GM21825 (cell line): Measurements from ENCODE around the gene TRMT6.
A peak's percentile ranks its signal among the peaks of the same experiment; 100 is the strongest.

ENCODE experiments used
- ATAC-seq: cut with Tn5 transposase; IDR thresholded peaks from one replicate; pipeline ENCODE4 v1.9.1; 2021; ENCODE audit warnings: mild to moderate bottlenecking, moderate library complexity; ENCODE audit not compliant: unreplicated experiment

The TRMT6 gene

GRCh38 chr20:5967469-5967868 lies 17.1 kb upstream of the TRMT6 start:
- ATAC-seq, result no peak

DNA sequence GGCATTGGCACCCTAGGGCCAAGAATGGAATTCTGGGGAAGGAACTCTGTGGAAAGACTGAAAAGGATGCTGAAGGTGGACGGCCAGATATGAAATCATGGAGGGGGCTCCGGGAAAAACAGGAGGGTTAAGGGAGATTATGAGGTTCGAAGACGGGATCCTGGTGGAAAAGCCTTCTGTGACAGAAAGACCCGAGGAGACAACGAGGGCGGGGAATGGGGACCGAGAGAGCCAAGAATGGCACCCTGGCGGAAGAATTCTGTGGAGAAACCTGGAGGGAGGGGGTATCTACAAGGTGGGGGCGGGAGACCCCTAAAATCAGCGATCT lies 426 bp downstream of the TRMT6 start:
- no peak for ATAC-seq

DNA sequence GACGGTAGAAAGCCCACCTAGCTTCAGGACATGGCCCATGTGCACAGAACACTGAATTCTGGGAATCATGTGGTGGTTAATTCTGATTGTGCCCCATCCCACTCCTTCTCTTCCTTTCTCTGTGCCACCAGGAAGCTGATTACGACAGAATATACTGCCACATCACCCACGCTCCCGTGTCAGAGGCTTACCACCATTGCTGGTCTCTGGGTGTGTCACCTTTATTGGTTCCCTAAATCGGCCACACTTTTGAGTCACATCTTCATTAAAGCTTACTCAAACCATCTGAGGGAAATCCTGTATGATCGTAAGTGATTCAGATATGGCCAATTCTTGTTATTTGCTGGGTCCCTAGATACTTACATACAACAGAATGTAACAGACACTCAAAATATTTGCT lies 3.1 kb downstream of the TRMT6 start:
- ATAC-seq, result no peak

DNA sequence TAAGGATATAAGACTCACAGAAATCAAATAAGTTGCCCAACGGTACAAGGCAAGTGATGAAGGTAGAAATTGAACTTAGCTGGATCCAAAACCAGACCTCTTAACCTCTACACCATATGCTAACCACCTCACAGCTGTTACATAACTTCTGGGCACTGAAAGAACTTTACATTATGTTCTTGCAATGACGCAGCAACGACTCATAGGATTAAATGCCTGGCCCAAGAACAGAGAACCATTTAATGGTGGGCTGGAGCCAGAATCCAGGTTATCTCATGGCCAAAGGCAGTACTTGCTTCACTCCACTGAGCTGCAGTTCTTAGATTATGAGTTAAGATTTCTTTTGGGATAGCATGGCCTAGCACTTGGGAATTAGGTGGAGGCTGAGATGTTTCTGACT lies 4.4 kb downstream of the TRMT6 start:
- no peak for ATAC-seq

GRCh38 chr20:5938456-5939029 lies 11.8 kb downstream of the TRMT6 start:
- no peak for ATAC-seq

- ATAC-seq, result no peak
Observed at GRCh38 chr20:5936238-5936637, 14.1 kb downstream of the TRMT6 start.

DNA sequence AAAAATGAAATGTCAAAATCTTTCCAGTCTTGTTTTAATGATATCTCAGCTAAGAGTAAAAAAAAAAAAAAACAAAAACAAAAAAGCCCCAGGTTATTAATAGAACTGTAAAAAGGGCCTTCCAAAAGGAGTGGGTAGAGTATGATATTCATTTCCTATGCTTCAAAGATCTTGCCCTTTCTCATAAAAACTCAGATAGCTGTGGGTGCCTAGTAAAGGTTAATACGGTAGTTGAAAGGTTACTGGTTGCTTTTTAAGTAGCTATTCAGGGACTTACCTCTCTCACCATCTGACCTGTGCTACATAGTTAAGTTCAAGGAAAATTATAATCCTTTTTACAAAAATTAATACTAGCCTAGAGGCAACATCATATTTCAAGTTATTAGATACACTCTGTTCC lies 14.9 kb downstream of the TRMT6 start:
- no peak for ATAC-seq

DNA sequence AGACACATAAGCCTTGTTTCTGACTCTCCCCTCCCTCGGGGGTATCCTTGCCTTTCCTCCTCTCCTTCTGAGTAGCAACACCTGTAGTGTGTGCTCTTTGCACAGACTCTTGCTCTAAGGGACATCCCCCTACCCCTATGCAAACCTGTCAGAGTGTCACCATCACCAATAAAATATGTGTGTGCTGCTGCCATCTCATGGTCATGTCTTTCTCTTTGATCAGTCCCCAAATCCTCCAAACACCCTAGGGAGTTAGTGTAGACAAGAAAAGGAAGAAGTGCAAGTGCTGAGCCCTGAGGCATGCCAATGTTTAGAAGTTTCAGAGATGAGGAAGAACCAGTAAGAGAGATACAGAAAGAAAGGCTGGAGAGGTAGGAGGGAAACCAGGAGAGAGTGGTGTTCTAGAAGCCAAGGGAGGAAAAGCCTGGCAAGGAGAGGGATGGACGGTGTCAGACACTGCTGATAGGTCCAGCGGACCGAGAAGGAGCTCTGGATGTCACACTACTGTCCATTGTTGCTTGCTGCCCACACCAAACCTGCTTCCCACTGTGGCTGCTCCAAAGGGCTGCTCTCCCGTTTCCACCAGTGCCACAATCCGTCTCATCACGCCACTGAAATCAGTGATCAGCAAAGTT lies 16.4 kb downstream of the TRMT6 start:
- ATAC-seq, result peak; percentile 81

- ATAC-seq, result no peak
Observed at GRCh38 chr20:5932796-5933195, 17.5 kb downstream of the TRMT6 start.

GRCh38 chr20:5931411-5931810 lies 18.9 kb downstream of the TRMT6 start:
- no peak for ATAC-seq

DNA sequence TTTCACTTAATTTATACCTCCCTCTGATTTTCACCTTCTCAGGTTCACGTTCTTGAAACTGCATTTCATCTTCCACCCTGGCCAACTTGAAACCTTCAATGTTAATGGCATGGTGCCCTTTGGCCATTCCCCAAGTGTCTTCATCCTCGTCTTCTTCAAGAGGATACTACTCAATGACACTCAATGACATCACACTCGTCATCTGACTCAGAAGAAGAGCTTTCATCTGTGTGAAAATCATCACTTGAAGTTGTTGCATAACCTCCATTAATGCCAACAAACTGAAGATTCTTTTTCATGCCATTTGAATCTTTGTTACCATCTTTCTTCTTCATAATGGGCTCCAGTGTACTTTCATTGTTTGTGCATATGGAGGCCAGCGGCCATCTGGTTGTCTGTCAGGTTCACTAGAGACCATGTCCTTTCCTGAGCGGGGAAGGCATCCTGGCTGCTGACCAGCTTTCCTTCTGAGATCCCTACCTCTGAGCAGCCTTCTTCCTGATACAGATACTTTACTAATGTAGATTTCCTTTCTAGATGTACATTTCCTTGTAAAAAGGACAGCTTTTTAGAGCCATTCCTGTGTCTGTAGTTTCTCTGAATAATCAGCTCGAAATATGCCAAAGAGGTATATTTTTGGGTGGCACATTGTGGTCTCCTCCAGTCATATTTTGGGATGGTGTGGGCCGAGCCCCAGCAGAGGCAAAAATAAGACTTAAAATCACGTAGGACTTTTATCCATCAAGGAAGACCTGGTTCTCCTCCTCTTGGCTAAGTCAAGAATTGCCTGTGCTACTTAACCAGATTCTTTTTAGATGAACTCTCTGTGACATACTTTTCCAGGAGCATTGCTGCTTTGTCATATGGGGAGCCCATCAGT lies 21.3 kb downstream of the TRMT6 start:
- no peak for ATAC-seq

GRCh38 chr20:5927749-5928462 lies 22.4 kb downstream of the TRMT6 start:
- no peak for ATAC-seq

DNA sequence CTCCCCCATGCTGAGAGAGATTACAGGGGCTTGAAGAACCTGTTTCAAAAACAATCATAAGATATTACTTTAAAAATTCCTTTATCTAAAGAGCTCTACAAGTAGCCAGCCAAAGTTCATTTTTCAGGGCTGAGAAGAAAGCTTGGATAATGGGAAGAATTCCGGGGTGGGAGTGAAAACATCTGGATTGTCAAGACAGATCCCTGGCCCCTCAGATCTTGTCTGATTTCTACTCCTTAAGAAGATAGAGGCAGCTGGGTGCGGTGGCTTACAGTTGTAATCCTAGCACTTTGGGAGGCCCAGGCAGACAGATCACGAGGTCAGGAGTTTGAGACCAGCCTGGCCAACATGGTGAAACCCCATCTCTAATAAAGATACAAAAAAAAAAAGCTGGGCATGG lies 24.8 kb downstream of the TRMT6 start:
- no peak for ATAC-seq

GRCh38 chr20:5923493-5923892 lies 26.8 kb downstream of the TRMT6 start:
- ATAC-seq, result no peak

DNA sequence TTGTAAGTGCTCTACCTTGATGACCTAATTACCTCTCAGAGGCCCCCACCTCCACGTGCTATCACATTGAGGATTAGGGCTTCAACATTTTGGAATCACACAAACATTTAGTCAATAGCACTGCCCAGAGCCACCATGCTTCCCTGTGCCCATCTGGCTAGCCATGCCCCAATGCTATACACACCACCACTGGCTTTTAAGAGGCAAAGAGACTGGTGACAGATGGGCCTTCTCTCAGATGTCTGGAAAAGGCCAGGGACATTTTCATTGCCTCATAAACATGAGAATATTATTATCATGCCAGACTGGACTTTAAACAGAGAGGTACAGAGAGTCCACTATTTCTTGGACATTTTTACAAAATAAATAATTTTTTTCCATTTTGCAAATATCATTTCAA lies 29.8 kb downstream of the TRMT6 start:
- no peak for ATAC-seq

GRCh38 chr20:5919626-5920544 lies 30.4 kb downstream of the TRMT6 start:
- no peak for ATAC-seq

DNA sequence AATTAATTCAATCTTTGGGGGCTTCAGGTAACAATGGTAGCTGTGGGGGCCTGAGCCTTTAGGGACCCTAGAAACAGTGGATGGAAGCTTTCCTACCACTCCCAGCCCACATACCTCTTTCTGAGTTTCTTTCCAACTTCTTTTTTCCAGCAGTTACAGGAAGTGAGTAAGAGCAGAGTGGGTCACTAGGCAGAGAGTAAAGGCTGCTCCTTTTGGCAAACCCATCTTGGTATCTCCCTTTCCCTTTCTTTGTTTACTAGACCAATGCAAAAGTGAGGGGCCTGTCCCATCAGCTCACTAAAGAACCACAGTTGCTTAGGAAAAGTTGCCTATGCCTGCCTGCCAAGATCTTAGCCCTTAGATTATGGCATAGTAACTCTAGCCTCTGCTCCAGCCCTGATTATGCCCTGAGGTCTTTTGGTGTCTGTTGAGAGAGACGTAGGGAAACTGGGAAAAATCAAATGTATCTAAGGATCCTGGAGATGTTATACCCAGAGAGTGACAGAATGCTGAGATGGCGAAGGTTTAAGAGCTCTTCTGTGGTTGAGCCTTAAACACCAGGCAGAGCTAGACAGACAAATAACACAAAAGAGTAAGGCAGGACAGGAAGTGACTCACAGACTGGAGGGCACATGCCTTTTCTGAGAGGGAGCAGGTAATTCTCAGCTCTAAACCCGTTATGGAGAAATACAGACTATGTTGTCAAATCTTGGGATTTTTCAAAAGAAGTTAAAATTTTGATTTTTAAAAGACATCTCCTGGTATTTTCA lies 31.3 kb downstream of the TRMT6 start:
- no peak for ATAC-seq

DNA sequence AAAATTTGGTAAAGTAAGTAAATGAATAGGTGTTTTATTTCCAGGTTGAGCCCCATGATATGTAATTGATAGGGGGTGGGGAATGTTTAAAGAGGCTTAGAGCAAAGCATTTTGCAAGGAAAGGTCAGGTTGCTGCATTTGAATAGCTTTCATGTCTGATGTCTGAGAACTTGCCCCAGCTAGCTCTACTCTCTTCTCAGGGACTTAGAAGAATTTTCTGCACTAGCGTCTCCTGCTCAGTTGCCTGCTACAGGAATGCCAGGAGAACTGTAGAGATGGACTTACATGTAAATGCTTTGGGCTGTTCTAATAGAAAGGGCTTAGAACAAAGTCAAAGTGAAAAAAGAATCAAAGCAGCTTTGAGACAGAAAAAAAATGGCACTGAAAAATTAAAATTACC lies 35.5 kb downstream of the TRMT6 start:
- ATAC-seq, result no peak

GRCh38 chr20:5913166-5913565 lies 37.2 kb downstream of the TRMT6 start:
- no peak for ATAC-seq

- no peak for ATAC-seq
Observed at GRCh38 chr20:5910186-5910585, 40.1 kb downstream of the TRMT6 start.
